ENCODE measurements around the gene PRODH. TPM values are rescaled to one million over a fixed set of nuclear protein-coding genes. Genes with fewer than 3 reads are reported as not detected.
"Not testable (repeated sequence)": the region's sequence is repeated elsewhere in the genome, so short reads cannot be mapped to it uniquely, and the experiment has no call there.

PRODH gene
- total RNA-seq, 4 donors from 2014 or later: 1.0 to 3.7 (median 2.6) TPM; not detected in 1

DNA sequence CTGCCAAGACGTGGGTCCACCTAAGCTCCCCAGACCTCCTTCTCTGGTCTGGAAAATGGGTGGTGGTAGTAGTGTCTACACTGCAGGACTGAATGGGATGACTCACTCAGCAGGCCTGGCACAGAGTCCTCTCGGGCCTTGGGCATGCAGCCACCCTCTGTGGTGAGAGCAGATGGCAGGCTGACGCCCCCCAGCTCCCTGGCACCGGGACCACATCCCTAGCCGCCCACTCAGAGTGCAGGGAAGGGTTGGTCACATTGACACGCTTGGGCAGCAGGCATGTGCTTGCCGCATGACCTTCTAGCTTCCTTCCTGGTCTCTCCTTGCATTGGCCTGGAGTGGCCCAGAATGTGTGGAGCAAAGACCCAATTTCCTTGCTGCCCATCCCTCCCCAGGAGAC is 30.7 kb upstream of the PRODH start:
- intact Hi-C loops (cut with DNase I; ENCODE audit: low total_unique reads): no loop called here
- TF ChIP-seq, protein P1, sequence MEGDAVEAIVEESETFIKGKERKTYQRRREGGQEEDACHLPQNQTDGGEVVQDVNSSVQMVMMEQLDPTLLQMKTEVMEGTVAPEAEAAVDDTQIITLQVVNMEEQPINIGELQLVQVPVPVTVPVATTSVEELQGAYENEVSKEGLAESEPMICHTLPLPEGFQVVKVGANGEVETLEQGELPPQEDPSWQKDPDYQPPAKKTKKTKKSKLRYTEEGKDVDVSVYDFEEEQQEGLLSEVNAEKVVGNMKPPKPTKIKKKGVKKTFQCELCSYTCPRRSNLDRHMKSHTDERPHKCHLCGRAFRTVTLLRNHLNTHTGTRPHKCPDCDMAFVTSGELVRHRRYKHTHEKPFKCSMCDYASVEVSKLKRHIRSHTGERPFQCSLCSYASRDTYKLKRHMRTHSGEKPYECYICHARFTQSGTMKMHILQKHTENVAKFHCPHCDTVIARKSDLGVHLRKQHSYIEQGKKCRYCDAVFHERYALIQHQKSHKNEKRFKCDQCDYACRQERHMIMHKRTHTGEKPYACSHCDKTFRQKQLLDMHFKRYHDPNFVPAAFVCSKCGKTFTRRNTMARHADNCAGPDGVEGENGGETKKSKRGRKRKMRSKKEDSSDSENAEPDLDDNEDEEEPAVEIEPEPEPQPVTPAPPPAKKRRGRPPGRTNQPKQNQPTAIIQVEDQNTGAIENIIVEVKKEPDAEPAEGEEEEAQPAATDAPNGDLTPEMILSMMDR (IDR thresholded peaks at IDR 0.05): no peak
- TF ChIP-seq POLR2A (IDR thresholded peaks at IDR 0.05): no peak
- Histone ChIP-seq H3K9me3 (no peaks in the 10 kb centered on the region), H3K36me3 (no peaks in the 10 kb centered on the region), H3K4me1 (peaks cover 0 to 7% of the 10 kb centered on the region in 2 donors), H3K4me3 (no peak overlapping the region), H3K27ac (no peak overlapping the region), H3K27me3 (peaks cover 0 to 4% of the 10 kb centered on the region in 2 donors)
- no peak for DNase-seq

DNA sequence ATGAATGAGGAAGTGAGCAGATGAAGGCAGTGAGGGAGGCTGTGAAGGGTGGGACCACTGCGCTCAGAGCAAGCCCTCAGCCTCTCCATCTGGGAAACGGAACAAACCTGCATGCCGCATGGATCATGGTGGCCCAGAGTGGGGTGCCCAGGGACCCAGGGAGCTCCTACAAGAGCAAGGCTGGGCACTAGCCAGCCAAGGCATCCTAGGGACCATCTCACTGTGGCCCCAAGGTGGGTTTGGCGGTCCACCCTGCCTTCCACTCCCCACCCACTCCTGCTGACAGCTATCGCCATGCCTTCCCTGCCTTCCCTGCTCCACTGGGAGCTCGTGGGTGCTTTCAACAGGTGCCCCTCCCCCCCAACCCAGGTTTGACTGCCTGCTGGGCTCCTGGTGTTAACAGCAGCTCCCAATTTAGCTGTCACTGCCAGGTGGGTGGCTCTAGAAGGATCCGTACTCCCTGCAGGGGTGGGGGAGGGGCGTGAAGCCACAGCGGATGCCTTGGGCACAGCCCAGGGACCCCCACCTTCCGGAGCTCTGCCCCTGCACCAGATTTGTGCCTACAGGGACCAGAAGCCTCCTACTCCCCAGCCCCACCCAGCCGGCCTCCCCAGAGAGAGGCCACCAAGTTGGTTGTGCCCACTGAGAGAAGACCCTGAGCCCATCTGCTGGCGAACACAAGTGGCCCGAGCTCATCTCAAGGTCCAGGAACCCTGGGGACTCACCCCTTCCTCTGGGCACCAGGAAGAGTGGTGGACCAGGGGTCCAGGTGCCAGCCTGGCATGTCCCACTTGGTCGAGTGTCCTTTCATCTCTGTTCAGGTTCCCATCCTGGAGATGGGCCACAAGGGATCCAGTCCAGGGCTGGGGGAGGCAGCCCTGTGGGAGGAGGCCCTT is 29.7 kb upstream of the PRODH start:
- H3K27me3 ChIP-seq: peaks cover 0 to 4% of the 10 kb centered on the region in 2 donors
- H3K27ac ChIP-seq: no peak overlapping the region
- intact Hi-C loops (cut with DNase I; ENCODE audit: low total_unique reads): no loop called here
- H3K4me3 ChIP-seq: no peak overlapping the region
- no peak for TF ChIP-seq POLR2A (IDR thresholded peaks at IDR 0.05)
- TF ChIP-seq, protein P1 (IDR thresholded peaks at IDR 0.05): no peak
- no peak for DNase-seq
- no peaks in the 10 kb centered on the region for H3K36me3 ChIP-seq
- peaks cover 0 to 5% of the 10 kb centered on the region in 2 donors for H3K4me1 ChIP-seq
- H3K9me3 ChIP-seq: no peaks in the 10 kb centered on the region

DNA sequence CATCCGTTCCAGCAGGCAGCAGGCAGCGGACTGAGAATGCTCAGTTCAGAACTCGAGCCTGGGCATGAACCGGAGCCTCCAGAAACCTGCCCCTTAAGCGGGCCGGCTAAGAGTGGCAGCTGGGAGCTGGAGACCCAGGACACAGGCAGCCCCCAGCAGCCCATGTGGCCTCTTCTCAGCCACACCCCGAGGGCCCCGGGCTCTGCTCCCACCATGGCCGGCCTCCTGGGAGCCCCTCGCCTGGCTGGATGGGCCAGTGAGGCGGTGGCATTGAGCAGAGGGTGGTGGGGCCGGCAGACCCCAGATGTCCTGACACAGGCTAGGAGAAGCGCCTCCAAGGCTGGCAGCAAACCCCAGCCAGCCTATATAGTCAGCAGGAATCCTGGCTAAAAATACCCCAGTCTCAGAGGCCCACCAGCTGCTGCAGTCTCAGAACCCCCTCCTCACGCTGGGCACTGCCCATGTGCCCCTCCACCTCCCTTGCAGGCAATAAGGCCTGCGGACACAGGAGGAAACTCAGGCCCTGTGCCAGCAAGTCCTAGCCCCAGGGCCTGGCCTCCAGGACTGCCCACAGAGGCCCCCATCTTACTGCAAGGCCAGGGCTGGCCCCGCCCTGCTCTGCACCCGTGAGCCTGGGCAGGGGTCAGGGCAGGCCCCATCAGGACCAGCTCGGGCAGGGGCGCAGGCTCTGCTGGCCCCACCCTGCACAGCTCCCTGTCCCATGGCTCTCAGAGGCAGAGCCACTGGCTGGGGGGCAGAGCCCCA is 28.6 kb upstream of the PRODH start:
- DNase-seq; intact Hi-C loops (cut with DNase I; ENCODE audit: low total_unique reads): not testable (repeated sequence)

DNA sequence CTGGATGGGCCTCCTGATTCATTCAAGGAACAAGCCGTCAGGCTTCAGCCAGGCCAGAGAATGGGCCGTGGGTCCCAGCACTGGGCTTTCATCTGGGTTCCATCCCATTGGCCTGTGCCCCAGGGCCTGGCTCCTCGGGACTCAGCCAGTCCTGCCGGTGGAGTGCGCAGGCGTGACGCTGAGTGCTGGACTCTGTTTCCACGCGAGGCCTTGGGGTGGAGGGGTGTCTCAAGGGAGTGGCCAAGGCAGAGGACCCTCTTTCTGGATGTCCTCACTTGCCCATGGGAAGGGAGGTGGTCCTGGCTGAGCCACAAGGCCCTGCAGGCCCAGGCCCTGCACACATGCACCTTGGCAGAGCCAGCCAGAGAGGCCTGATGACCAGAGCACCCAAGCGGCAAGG is 28.0 kb upstream of the PRODH start:
- H3K27ac ChIP-seq; H3K27me3 ChIP-seq; H3K4me1 ChIP-seq; H3K4me3 ChIP-seq; H3K36me3 ChIP-seq; intact Hi-C loops (cut with DNase I; ENCODE audit: low total_unique reads); DNase-seq; H3K9me3 ChIP-seq: not testable (repeated sequence)

More for the DNA sequence above, 28.6 kb upstream of the PRODH start:
- not testable (repeated sequence) for H3K27ac ChIP-seq, H3K36me3 ChIP-seq, H3K4me3 ChIP-seq, H3K27me3 ChIP-seq, H3K4me1 ChIP-seq, H3K9me3 ChIP-seq

DNA sequence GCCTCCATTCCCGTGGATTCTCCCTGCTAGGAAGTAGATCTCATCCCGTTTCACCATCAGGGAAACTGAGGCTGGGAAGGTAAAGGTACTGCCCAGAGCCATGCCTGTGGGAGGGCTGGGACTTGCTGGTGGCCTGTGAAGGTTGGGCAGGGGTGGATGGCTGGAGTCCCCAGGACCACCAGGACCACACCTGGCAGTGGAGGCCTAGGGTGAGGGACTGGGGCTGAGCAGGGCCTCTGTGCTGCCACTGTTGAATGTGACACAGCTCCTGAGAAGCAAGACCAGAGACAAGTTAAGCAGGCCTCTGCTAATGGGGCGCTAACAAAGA is 26.2 kb upstream of the PRODH start:
- no peak for DNase-seq
- H3K27ac ChIP-seq: no peak overlapping the region
- no peaks in the 10 kb centered on the region for H3K36me3 ChIP-seq
- no peaks in the 10 kb centered on the region for H3K4me1 ChIP-seq
- no peaks in the 10 kb centered on the region for H3K27me3 ChIP-seq
- intact Hi-C loops (cut with DNase I; ENCODE audit: low total_unique reads): no loop called here
- no peaks in the 10 kb centered on the region for H3K9me3 ChIP-seq
- TF ChIP-seq POLR2A (IDR thresholded peaks at IDR 0.05): no peak
- TF ChIP-seq, protein P1 (IDR thresholded peaks at IDR 0.05): no peak
- no peak overlapping the region for H3K4me3 ChIP-seq

DNA sequence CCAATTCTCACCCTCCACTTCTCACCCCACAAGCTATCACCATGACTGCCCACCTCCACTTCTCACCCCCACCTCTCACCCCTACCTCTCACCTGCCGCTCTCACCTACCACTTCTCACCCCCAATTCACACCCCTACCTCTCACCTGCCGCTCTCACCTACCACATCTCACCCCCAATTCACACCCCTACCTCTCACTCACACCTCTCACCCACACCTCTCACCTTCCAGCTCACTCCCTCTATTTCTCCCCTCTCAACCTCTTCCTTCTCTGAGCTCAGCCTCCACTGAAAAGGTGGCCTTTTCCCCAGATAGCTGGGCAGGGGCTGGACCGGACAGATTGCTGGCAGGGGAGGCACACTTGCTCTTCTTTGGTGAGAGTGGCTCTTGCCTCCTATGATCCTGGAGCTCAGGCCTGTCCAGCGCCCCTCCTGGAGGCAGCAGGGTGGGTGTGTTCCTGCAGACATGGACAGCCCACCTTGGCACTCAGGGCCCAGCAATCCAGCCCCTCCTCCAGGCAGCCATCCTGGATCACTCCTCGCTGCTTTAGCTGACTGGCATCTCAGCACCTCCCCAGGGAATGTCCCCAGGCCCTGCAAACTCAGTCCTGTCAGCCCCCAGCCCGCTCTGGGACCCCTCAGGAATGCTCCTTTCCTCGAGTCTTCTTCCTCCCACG is 25.7 kb upstream of the PRODH start:
- H3K36me3 ChIP-seq; H3K27me3 ChIP-seq; DNase-seq; H3K9me3 ChIP-seq; H3K4me1 ChIP-seq; H3K27ac ChIP-seq; H3K4me3 ChIP-seq; intact Hi-C loops (cut with DNase I; ENCODE audit: low total_unique reads): not testable (repeated sequence)

DNA sequence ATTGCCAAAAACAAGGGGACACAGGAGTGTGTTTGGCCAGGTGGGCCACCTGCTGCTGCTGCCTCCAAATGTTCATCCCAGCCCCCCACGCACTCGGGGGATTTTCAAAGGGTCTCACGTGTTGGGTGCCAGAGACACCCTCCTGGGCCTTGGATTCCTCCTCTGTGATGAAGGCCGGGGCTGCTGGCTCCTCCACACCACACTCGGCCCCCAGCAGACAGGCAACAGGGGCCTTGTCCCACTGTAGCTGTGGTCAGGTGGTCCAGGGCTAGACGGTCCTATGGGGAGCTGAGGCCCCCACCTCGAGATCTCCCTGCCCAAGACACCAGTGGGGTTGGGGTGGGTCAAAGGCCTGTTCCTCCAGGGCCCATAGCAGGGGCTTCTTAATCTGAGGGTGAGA is 25.1 kb upstream of the PRODH start:
- DNase-seq; intact Hi-C loops (cut with DNase I; ENCODE audit: low total_unique reads); H3K36me3 ChIP-seq; H3K4me3 ChIP-seq; H3K4me1 ChIP-seq; H3K27me3 ChIP-seq; H3K9me3 ChIP-seq; H3K27ac ChIP-seq: not testable (repeated sequence)

DNA sequence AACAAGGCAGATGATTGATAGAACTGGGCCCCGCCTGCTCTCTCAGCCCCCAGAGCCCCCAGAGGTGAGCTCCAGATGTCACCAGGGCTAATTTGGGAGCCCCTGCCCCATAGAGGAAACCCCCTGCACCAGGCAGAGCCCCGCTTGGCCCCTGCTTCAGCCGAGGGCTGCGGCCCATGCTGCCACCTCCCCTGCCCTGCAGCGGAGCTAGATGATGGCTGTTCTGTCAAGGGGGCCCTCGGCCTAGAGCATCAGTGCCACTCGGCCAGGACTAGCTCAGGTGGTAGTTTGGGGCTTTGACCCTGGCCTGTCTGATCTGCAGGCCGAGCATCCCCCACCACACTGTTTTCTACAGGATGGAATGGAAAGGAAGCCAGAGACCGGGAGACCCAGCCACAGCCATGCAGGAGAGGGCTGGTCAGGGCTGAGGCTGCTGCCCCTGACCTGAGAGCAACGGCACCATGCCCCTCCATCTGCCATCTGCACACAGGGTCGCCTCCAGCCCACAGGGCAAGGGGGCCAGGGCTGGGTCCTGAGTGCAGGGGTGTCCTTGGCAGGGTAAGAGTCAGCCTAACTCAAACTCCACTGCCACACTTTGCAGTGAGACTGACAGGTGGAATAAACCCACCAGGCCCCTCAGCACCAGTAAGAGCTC is 24.2 kb upstream of the PRODH start:
- intact Hi-C loops (cut with DNase I; ENCODE audit: low total_unique reads); H3K36me3 ChIP-seq; H3K4me3 ChIP-seq; H3K27me3 ChIP-seq; H3K27ac ChIP-seq; DNase-seq; H3K4me1 ChIP-seq; H3K9me3 ChIP-seq: not testable (repeated sequence)

DNA sequence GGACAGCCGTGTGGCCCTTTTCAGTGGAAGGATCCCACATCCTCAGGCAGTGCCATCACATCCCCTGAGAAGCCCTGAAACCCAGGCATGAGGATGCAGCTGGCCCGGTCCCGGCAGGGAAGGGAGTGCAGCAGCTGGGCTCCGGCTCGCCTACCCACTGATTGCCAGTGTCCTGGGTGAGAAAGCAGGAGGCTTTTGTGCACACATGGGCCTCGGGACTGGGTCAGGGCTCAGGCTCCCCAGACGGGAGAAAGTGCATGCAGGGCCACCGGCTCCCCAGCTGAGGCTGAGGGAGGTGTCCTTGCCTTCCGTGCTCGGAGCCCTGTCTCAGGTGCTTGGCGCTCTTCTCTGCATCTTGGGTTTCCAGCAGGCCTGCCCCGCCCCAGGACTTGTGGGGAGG is 23.6 kb upstream of the PRODH start:
- H3K36me3 ChIP-seq; H3K27me3 ChIP-seq; H3K27ac ChIP-seq; H3K4me1 ChIP-seq; H3K4me3 ChIP-seq; DNase-seq; H3K9me3 ChIP-seq; intact Hi-C loops (cut with DNase I; ENCODE audit: low total_unique reads): not testable (repeated sequence)

All from uterus (tissue), 4 donors.